Karpas-422 (cell line): ENCODE measurements around the gene NCOA4. TPM values are rescaled to one million over a fixed set of nuclear protein-coding genes. Genes with fewer than 3 reads are reported as not detected.
A peak's percentile ranks its signal among the peaks of the same experiment; 100 is the strongest.

Experiments used
- DNase-seq: peaks from one replicate; pipeline ENCODE4 v3.0.0-alpha.2; 2015
- H2AFZ ChIP-seq: fragments of 200-600 bp; sonication (generic); 2 replicates; pipeline ENCODE4 v1.6.1; 2014; ENCODE audit warnings: antibody characterized with exemption, low read length, mixed read lengths
- H3K27ac ChIP-seq: fragments of 200-600 bp; sonication (generic); 2 replicates; pipeline ENCODE4 v1.5.1; 2014; ENCODE audit warnings: mild to moderate bottlenecking, low read length, moderate library complexity
- H3K27me3 ChIP-seq: fragments of 200-600 bp; sonication (generic); 2 replicates; pipeline ENCODE4 v1.6.1; 2014; ENCODE audit warnings: low read length, mixed read lengths
- H3K36me3 ChIP-seq: fragments of 200-600 bp; sonication (generic); 2 replicates; pipeline ENCODE4 v1.6.1; 2014; ENCODE audit warnings: low read length, mixed read lengths; ENCODE audit not compliant: insufficient read depth
- H3K4me1 ChIP-seq: fragments of 200-600 bp; sonication (generic); 2 replicates; pipeline ENCODE4 v1.6.1; 2014; ENCODE audit warnings: mild to moderate bottlenecking, low read length, mixed read lengths
- H3K4me2 ChIP-seq: fragments of 200-600 bp; sonication (generic); 2 replicates; pipeline ENCODE4 v1.6.1; 2014; ENCODE audit warnings: low read length, low read depth, mild to moderate bottlenecking; ENCODE audit not compliant: poor library complexity, severe bottlenecking
- H3K4me3 ChIP-seq: fragments of 200-600 bp; sonication (generic); 2 replicates; pipeline ENCODE4 v1.5.1; 2014; ENCODE audit warnings: mild to moderate bottlenecking, antibody characterized with exemption, low read length, mixed read lengths
- H3K79me2 ChIP-seq: fragments of 200-600 bp; sonication (generic); 2 replicates; pipeline ENCODE4 v1.6.1; 2014; ENCODE audit warnings: mild to moderate bottlenecking, low read length, mixed read lengths
- H3K9ac ChIP-seq: fragments of 200-600 bp; sonication (generic); 2 replicates; pipeline ENCODE4 v1.6.0; 2014; ENCODE audit warnings: low read length
- H3K9me2 ChIP-seq: fragments of 200-600 bp; sonication (generic), shearing (Covaris generic); replicated peaks from 2 replicates; pipeline ENCODE4 v1.6.0; 2014; ENCODE audit warnings: mild to moderate bottlenecking, low read length, moderate library complexity; ENCODE audit not compliant: insufficient read depth
- H3K9me3 ChIP-seq: fragments of 300-700, 200-600 bp; sonication (generic); 2 replicates; pipeline ENCODE4 v1.6.1; 2014; ENCODE audit warnings: low read length, mixed read lengths
- H4K20me1 ChIP-seq: fragments of 200-600 bp; sonication (generic); 2 replicates; pipeline ENCODE4 v1.6.1; 2014; ENCODE audit warnings: mild to moderate bottlenecking, antibody characterized with exemption, low read length, low read depth; ENCODE audit not compliant: insufficient read depth
- total RNA-seq: library from RNA; depleted of rRNA; stranded (reverse); fragments of >200 nt; shearing (Covaris generic); gene quantifications from 2 replicates; pipeline ENCODE4 v1.2.3, GENCODE V29; 2014; ENCODE audit warnings: low replicate concordance

Gene NCOA4
- total RNA-seq, 1 experiment from 2014 or later: 116 TPM

DNA sequence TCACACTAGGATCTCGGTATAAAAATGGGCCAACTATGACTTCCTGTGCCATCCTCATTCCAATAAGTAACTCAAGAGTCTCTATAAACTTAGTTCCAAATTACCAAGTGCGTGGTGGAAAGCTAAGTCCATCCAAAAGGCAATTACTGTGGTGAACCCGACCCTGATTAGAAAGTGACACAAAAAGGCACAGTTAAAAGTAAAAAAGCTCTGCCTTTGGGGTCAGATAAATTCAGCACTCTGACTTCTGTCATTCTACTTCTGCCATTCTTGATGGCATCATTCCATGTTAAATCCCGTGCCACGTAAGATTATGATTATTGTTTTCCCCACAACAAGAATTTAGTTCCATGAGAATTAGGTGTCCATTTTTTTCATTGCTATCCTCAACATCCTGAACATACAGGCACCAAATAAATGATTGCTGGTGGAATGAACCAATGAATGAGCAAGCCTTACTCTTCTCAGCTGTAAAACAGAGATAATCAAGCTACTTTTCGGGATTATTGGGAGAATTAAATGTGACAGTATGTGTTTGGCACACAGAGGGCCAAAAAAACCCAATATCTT, 877 bp downstream of the NCOA4 start:
- peaks cover 58% of the 10 kb centered on the region for H3K79me2 ChIP-seq
- peak overlapping the region; percentile 93 for H3K4me2 ChIP-seq
- DNase-seq: peak; percentile 51
- H3K36me3 ChIP-seq: no peaks in the 10 kb centered on the region
- H3K9ac ChIP-seq: peak overlapping the region; percentile 93
- H2AFZ ChIP-seq: no peak overlapping the region; the same call in 1 of the 2 replicates
- H3K9me3 ChIP-seq: no peaks in the 10 kb centered on the region
- peak overlapping the region; percentile 77 for H3K4me3 ChIP-seq
- peaks cover 29% of the 10 kb centered on the region for H4K20me1 ChIP-seq
- peaks cover 30% of the 10 kb centered on the region for H3K4me1 ChIP-seq
- H3K27me3 ChIP-seq: no peaks in the 10 kb centered on the region
- no peaks in the 10 kb centered on the region for H3K9me2 ChIP-seq
- peak overlapping the region; percentile 62 for H3K27ac ChIP-seq

DNA sequence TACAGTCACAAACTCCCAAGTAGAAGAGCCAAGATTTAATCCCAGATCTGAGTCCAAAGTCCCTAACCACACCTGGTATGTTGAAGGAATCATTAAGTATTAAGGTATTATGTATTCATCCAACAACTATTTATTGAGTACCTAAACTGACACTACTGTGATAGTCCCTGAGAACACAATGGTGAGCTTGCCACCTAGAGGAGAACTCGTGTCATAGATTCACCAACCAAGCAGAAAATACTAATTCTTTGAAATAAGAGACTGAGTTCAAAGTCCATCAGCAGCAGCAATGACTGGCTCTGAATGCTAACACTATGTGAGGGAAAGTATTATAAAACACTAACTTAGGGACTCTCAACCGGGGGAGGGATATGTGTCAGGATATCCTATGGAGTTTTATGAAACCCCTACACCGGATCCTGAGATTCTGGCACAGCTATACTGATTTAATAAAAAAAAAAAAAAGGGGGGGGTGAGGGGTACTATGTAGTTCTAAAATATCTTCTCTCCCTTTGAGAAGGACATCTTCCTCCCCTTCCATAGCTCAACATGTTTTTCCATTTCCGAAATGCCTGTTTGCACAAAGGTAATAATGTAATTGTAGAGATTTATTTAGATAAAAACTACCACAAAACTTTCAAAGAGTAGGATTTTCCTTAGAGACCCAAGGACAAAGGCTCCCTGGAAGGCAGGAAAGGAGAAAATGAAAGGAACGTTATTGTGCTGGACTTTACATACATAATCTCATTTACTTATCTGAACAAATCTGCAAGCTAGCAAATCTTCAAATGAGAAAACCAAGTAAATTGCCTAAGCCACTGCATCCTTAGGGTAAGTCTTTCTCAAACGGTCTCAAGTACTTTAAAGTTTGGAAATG, 1.6 kb downstream of the NCOA4 start:
- peak overlapping the region; percentile 77 for H3K4me3 ChIP-seq
- peak overlapping the region; percentile 93 for H3K9ac ChIP-seq
- H3K27me3 ChIP-seq: no peaks in the 10 kb centered on the region
- H2AFZ ChIP-seq: no peak overlapping the region
- DNase-seq: peak; percentile 84
- peak overlapping the region; percentile 93 for H3K4me2 ChIP-seq
- peak overlapping the region; percentile 62 for H3K27ac ChIP-seq
- H3K9me2 ChIP-seq: no peaks in the 10 kb centered on the region
- H3K36me3 ChIP-seq: no peaks in the 10 kb centered on the region
- H3K4me1 ChIP-seq: peaks cover 30% of the 10 kb centered on the region
- peaks cover 65% of the 10 kb centered on the region for H3K79me2 ChIP-seq
- peaks cover 29% of the 10 kb centered on the region for H4K20me1 ChIP-seq
- H3K9me3 ChIP-seq: no peaks in the 10 kb centered on the region

DNA sequence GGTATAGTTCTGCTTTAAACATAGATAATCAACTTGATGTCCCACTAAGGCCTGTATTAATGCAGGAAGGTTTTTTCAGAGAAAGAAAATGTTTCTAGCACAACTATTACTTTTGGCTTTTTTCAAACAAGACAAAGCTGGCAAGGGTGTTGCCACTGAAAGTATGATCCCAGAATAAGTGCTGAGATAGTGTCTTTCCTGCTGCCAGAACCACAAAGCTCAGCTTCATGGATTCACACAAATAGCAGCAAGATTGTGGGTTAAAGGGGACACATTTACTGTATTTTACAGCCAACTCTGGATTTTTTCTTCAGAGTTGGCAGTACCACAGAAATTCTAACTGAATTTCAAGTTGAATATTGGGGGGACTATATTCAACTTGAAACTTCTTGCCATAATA, 4.3 kb downstream of the NCOA4 start:
- Histone ChIP-seq H3K4me3 (no peak overlapping the region), H3K36me3 (no peaks in the 10 kb centered on the region), H3K9me3 (no peaks in the 10 kb centered on the region), H3K27me3 (no peaks in the 10 kb centered on the region), H3K4me2 (no peak overlapping the region), H3K79me2 (peaks cover 92% of the 10 kb centered on the region), H3K4me1 (peaks cover 40% of the 10 kb centered on the region), H3K27ac (no peak overlapping the region), H2AFZ (no peak overlapping the region), H3K9ac (no peak overlapping the region), H4K20me1 (peaks cover 29% of the 10 kb centered on the region), H3K9me2 (no peaks in the 10 kb centered on the region)
- no peak for DNase-seq

DNA sequence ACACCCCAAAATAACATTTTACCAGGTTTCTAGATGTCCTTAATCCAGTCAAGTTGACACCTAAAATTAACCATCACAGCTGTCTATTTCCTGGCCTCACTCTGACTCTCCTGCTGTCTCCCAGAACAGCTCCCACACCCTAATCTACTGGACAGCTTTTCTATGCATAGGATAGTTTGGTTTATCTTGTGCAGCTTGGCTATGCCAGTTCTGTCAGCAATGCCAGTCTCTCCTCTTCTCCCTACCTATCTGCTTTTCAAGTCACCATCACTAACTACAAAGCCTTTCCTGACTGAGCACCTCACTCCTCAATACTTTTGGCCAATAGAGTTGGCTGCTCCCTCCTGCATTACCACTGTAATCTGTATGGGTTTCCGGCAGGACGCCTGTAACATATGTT, 5.0 kb downstream of the NCOA4 start:
- no peak overlapping the region for H3K9ac ChIP-seq
- H3K4me3 ChIP-seq: no peak overlapping the region
- no peaks in the 10 kb centered on the region for H3K9me3 ChIP-seq
- H3K36me3 ChIP-seq: no peaks in the 10 kb centered on the region
- H3K4me1 ChIP-seq: peaks cover 42% of the 10 kb centered on the region
- H3K27me3 ChIP-seq: no peaks in the 10 kb centered on the region
- H3K9me2 ChIP-seq: no peaks in the 10 kb centered on the region
- peaks cover 99% of the 10 kb centered on the region for H3K79me2 ChIP-seq
- peaks cover 29% of the 10 kb centered on the region for H4K20me1 ChIP-seq
- H3K27ac ChIP-seq: no peak overlapping the region
- no peak for DNase-seq
- H2AFZ ChIP-seq: no peak overlapping the region
- H3K4me2 ChIP-seq: no peak overlapping the region

DNA sequence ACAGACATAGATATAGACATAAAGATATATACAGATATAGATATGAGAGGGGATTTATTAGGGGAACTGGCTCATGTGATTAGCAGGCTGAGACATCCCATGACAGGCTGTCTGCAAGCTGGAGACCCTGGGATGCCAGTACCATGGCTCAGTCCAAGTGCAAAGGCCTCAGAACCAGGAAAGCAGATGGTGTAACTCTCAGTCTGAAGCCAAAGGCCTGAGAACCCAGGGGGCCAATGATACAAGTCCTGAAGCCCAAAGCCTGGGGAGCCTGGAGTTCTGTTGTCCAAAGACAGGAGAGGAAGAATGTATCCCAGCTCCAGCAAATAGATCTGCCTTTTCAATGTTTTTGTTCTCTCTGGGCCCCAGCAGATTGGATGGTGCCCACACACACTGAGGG, 5.5 kb downstream of the NCOA4 start:
- Histone ChIP-seq H3K27ac (no peak overlapping the region), H3K9ac (no peak overlapping the region), H3K36me3 (no peaks in the 10 kb centered on the region), H3K4me1 (peaks cover 47% of the 10 kb centered on the region), H3K4me3 (no peak overlapping the region), H3K79me2 (peaks cover 100% of the 10 kb centered on the region), H3K9me3 (no peaks in the 10 kb centered on the region), H3K4me2 (no peak overlapping the region), H2AFZ (no peak overlapping the region), H3K9me2 (no peaks in the 10 kb centered on the region), H4K20me1 (peaks cover 28% of the 10 kb centered on the region), H3K27me3 (no peaks in the 10 kb centered on the region)
- DNase-seq: no peak

DNA sequence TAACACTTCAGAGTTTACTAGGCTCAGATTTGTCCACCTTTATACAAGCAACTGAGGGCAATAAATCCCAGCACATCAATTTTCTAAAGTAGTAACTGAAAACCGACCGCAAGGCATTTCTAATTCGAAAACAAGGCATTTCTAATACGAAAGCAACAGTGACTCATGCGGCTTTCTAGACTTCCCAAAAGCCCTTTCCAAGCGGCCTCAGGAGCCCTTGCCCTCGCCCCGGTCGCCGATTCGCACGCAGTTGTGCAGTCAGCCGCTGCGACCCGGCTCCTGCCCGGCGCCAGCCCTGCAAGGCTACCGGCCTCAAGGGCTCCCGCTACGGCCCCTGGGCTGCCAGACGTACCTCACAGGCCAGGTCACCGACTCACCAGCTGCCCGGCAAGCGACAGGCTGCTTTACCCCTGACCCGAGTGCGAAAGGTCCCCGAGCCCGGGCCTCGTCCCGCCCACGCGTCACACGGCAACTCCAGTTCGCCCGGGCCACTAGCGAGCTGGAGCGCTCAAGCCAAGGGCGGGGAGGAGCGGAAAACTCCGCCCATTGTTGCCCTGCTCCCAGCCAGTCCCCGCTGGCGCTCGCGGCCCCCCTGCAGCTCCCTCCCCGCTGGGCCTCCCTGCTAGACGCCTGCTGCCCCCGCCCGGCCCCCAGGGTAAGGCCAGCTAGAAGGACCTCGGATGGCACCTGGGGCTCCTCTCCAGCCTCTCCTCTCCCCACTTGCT, 7.3 kb downstream of the NCOA4 start:
- H3K27ac ChIP-seq: no peak overlapping the region
- peaks cover 100% of the 10 kb centered on the region for H3K79me2 ChIP-seq
- DNase-seq: no peak
- no peaks in the 10 kb centered on the region for H3K9me2 ChIP-seq
- H3K9ac ChIP-seq: no peak overlapping the region
- H3K9me3 ChIP-seq: no peaks in the 10 kb centered on the region
- H2AFZ ChIP-seq: no peak overlapping the region
- H4K20me1 ChIP-seq: peaks cover 24% of the 10 kb centered on the region
- H3K36me3 ChIP-seq: no peaks in the 10 kb centered on the region
- no peak overlapping the region for H3K4me2 ChIP-seq
- no peaks in the 10 kb centered on the region for H3K27me3 ChIP-seq
- no peak overlapping the region for H3K4me3 ChIP-seq
- peaks cover 46% of the 10 kb centered on the region for H3K4me1 ChIP-seq

DNA sequence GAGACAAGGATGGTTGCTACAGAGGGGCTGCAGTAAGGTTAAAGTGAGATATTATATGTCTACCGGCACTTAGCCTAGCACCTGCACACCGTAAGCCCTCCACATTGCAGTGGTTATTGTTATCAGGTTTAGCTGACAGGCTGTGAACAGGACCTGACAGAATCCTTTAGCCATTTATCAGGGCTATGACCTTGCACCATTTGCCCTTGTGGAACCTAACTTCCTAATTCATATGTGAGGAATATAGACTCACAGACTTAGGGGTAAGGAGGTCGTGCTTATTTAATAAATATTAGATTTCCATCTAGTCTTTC, 10.1 kb downstream of the NCOA4 start:
- Histone ChIP-seq H4K20me1 (peaks cover 8% of the 10 kb centered on the region), H3K4me1 (peaks cover 37% of the 10 kb centered on the region), H3K4me2 (peak overlapping the region; percentile 71), H3K9me2 (no peaks in the 10 kb centered on the region), H3K9ac (peak overlapping the region; percentile 64), H3K36me3 (peaks cover 20% of the 10 kb centered on the region; the same call in 1 of the 2 replicates), H3K4me3 (peak overlapping the region; percentile 60), H2AFZ (no peak overlapping the region), H3K9me3 (no peaks in the 10 kb centered on the region), H3K79me2 (peaks cover 100% of the 10 kb centered on the region), H3K27ac (peak overlapping the region; percentile 92), H3K27me3 (no peaks in the 10 kb centered on the region)
- DNase-seq: no peak
